Epithelial cell of esophagus (primary cell): ENCODE results near the gene PPP4R3B.

ENCODE experiments used
- DNase-seq: peaks from one replicate; pipeline ENCODE4 v3.0.0; 2010; ENCODE audit warnings: low read depth
- H3K4me3 ChIP-seq: 2 replicates; pipeline ENCODE4 v1.5.1; 2011; ENCODE audit warnings: mild to moderate bottlenecking, low read length, control low read depth
- CTCF ChIP-seq: IDR thresholded peaks from 2 replicates; pipeline ENCODE4 v1.5.1; 2011; ENCODE audit warnings: low read depth, mild to moderate bottlenecking, low read length, control low read depth, inconsistent platforms; ENCODE audit not compliant: insufficient read depth; ENCODE audit errors: missing control alignments

Gene PPP4R3B

GRCh38 chr2:55547001-55547400 is 70.4 kb downstream of the PPP4R3B start:
- DNase-seq: no peak
- TF ChIP-seq CTCF: no peak
- H3K4me3 ChIP-seq: no peak overlapping the region

GRCh38 chr2:55530539-55531081 is 86.8 kb downstream of the PPP4R3B start:
- H3K4me3 ChIP-seq: no peak overlapping the region
- no peak for TF ChIP-seq CTCF
- DNase-seq: no peak

GRCh38 chr2:55526174-55526573 is 91.2 kb downstream of the PPP4R3B start:
- no peak overlapping the region for H3K4me3 ChIP-seq
- TF ChIP-seq CTCF: no peak
- DNase-seq: no peak

GRCh38 chr2:55524884-55525437 is 92.5 kb downstream of the PPP4R3B start:
- DNase-seq: no peak
- TF ChIP-seq CTCF: no peak

GRCh38 chr2:55519938-55520885 is 97.2 kb downstream of the PPP4R3B start:
- TF ChIP-seq CTCF: no peak
- H3K4me3 ChIP-seq: peak overlapping the region; percentile 84
- peak; percentile 34 for DNase-seq

More at GRCh38 chr2:55524884-55525437, 92.5 kb downstream of the PPP4R3B start:
- H3K4me3 ChIP-seq: no peak overlapping the region

GRCh38 chr2:55518841-55519165 is 98.6 kb downstream of the PPP4R3B start:
- no peak for DNase-seq
- H3K4me3 ChIP-seq: peak overlapping the region; percentile 84
- no peak for TF ChIP-seq CTCF
